SKM-1 treated with dmso at 0.1 percent for 144 hours (cell line): ENCODE measurements around the gene ZNF768.
A peak's percentile ranks its signal among the peaks of the same experiment; 100 is the strongest.
"Not testable (repeated sequence)": the region's sequence is repeated elsewhere in the genome, so short reads cannot be mapped to it uniquely, and the experiment has no call there.

Experiments used
- DNase-seq: peaks from one replicate; lab custom pipeline; 2025; ENCODE audit not compliant: unreplicated experiment; lab: John Stamatoyannopoulos, UW

The ZNF768 gene

GRCh38 chr16:30556125-30556473, 29.7 kb upstream of the ZNF768 start:
- DNase-seq, result no peak

GRCh38 chr16:30555315-30556124, 29.2 kb upstream of the ZNF768 start:
- DNase-seq, result no peak

- DNase-seq, result no peak
Observed at GRCh38 chr16:30554557-30555314, 28.4 kb upstream of the ZNF768 start.

GRCh38 chr16:30553393-30553899, 27.1 kb upstream of the ZNF768 start:
- peak; percentile 20 for DNase-seq

GRCh38 chr16:30552956-30553355, 26.6 kb upstream of the ZNF768 start:
- no peak for DNase-seq

GRCh38 chr16:30551781-30552180, 25.4 kb upstream of the ZNF768 start:
- DNase-seq, result no peak

- DNase-seq, result no peak
Observed at GRCh38 chr16:30548416-30549253, 22.3 kb upstream of the ZNF768 start.

GRCh38 chr16:30546115-30546514, 19.7 kb upstream of the ZNF768 start:
- DNase-seq, result no peak

- DNase-seq, result no peak
Observed at GRCh38 chr16:30543067-30543466, 16.7 kb upstream of the ZNF768 start.

GRCh38 chr16:30541502-30542329, 15.3 kb upstream of the ZNF768 start:
- no peak for DNase-seq

GRCh38 chr16:30540916-30541464, 14.6 kb upstream of the ZNF768 start:
- not testable (repeated sequence) for DNase-seq

- DNase-seq, result not testable (repeated sequence)
Observed at GRCh38 chr16:30539986-30540526, 13.7 kb upstream of the ZNF768 start.

- no peak for DNase-seq
Observed at GRCh38 chr16:30539000-30539964, 12.9 kb upstream of the ZNF768 start.

GRCh38 chr16:30536391-30537024, 10.1 kb upstream of the ZNF768 start:
- not testable (repeated sequence) for DNase-seq

GRCh38 chr16:30535777-30536190, 9.4 kb upstream of the ZNF768 start:
- peak; percentile 42 for DNase-seq

GRCh38 chr16:30535106-30535776, 8.9 kb upstream of the ZNF768 start:
- peak; percentile 47 for DNase-seq

GRCh38 chr16:30534368-30535105, 8.2 kb upstream of the ZNF768 start, which contains the start of gene ZNF747:
TSS of gene ZNF747 (minus strand) at chr16:30534858. CDS start at chr16:30534679, 179 bp downstream.
- peak; percentile 47 for DNase-seq
